Testis (tissue), 3 donors: ENCODE measurements around the gene ST8SIA5. TPM values are rescaled to one million over a fixed set of nuclear protein-coding genes. Genes with fewer than 3 reads are reported as not detected.

ENCODE experiments used
- DNase-seq: peaks from one replicate; pipeline ENCODE4 v3.0.0-alpha.2; 2019
- H3K27ac ChIP-seq, 2 donors: fragments of 200-600 bp; sonication (generic); one replicate each; pipeline ENCODE4 v1.5.1; 2019
- H3K27me3 ChIP-seq: fragments of 200-600 bp; sonication (generic); one replicate; pipeline ENCODE4 v1.5.1; 2019
- H3K36me3 ChIP-seq: fragments of 200-600 bp; sonication (generic); one replicate; pipeline ENCODE4 v1.5.1; 2017; ENCODE audit warnings: low read depth; ENCODE audit errors: missing control alignments
- H3K4me1 ChIP-seq: fragments of 200-600 bp; sonication (generic); one replicate; pipeline ENCODE4 v1.5.1; 2019
- H3K4me3 ChIP-seq, 2 donors: fragments of 200-600 bp; sonication (generic); one replicate each; pipeline ENCODE4 v1.5.1; 2017 to 2019
- H3K9me3 ChIP-seq: fragments of 200-600 bp; sonication (generic); one replicate; pipeline ENCODE4 v1.5.1; 2017
- POLR2A ChIP-seq: fragments of 450-650 bp; IDR thresholded peaks from one replicate; pipeline ENCODE4 v1.6.1; 2017; ENCODE audit warnings: antibody characterized with exemption, mild to moderate bottlenecking, moderate library complexity
- WGBS, 2 donors: methylation state at CpG; one replicate each; pipeline ENCODE4 v1.1.5; 2018; 5-methylcytosine and 5-hydroxymethylcytosine counted together
- intact Hi-C: fragments of 100-400 bp; cut with DNase I; formaldehyde crosslinking; loops from one replicate; pipeline ENCODE4 v1.15.1; 2023; ENCODE audit warnings: low total_unique reads
- polyA plus RNA-seq: library from polyadenylated mRNA; stranded (reverse); fragments of 350-450 nt; fragmentation: Illumina TruSeq; extraction: RNeasy Lipid Tissue Mini Kit (QIAGEN cat#74804); gene quantifications from one replicate; pipeline ENCODE4 v1.2.3, GENCODE V29; 2014; ENCODE audit warnings: low read depth, low replicate concordance; ENCODE audit not compliant: insufficient read depth
- total RNA-seq, 2 donors: library from RNA; depleted of rRNA; stranded (reverse); fragments of >200 nt; gene quantifications; one replicate each; pipeline ENCODE4 v1.2.3, GENCODE V29; 2016
- TF ChIP-seq, protein P1 (sequence below), 3 experiments: fragments of 450-650 bp in 2 of 3; fragments of 200-600 bp in 1 of 3; sonication (generic) in 1 of 3; IDR thresholded peaks; one replicate each; pipeline ENCODE4 v1.5.1; 2016 to 2019; ENCODE audit warnings: antibody characterized with exemption in 3 of 3, mild to moderate bottlenecking in 2 of 3, moderate library complexity in 1 of 3

ST8SIA5 gene
- total and polyA plus RNA-seq, 3 donors from 2014 or later, result 1.3 to 2.1 (median 1.6) TPM

DNA sequence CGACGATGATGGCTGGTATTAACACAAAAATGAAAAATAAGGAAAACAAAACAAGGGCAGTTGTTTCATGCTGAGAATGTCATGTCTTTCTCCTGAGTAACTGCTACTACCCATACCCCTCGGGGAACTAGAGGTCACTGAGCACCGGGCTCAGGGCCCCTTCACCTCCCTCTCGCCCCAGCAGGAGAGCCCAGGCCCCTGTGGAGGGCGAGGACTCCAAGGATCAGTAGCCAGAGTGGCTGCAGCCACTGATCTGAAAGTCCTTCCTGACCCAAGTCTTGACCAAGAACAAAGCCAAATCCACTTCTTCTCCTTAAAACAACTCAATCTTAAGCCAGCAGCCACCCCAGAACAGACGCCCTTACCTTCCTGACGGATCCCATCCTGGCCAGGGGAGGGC, 25.5 kb downstream of the ST8SIA5 start:
- Histone ChIP-seq H3K27ac (no peak overlapping the region), H3K4me3 (no peak overlapping the region), H3K27me3 (no peaks in the 10 kb centered on the region), H3K4me1 (no peaks in the 10 kb centered on the region), H3K9me3 (no peaks in the 10 kb centered on the region), H3K36me3 (no peaks in the 10 kb centered on the region)
- DNase-seq, result no peak
- intact Hi-C loops, result no loop called here
- TF ChIP-seq, protein P1, sequence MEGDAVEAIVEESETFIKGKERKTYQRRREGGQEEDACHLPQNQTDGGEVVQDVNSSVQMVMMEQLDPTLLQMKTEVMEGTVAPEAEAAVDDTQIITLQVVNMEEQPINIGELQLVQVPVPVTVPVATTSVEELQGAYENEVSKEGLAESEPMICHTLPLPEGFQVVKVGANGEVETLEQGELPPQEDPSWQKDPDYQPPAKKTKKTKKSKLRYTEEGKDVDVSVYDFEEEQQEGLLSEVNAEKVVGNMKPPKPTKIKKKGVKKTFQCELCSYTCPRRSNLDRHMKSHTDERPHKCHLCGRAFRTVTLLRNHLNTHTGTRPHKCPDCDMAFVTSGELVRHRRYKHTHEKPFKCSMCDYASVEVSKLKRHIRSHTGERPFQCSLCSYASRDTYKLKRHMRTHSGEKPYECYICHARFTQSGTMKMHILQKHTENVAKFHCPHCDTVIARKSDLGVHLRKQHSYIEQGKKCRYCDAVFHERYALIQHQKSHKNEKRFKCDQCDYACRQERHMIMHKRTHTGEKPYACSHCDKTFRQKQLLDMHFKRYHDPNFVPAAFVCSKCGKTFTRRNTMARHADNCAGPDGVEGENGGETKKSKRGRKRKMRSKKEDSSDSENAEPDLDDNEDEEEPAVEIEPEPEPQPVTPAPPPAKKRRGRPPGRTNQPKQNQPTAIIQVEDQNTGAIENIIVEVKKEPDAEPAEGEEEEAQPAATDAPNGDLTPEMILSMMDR (IDR thresholded peaks at IDR 0.05), result no peak
- TF ChIP-seq POLR2A, result no peak
- 90 to 94% methylated on average over 8 of the region's 8 CpGs for WGBS, 2 donors

DNA sequence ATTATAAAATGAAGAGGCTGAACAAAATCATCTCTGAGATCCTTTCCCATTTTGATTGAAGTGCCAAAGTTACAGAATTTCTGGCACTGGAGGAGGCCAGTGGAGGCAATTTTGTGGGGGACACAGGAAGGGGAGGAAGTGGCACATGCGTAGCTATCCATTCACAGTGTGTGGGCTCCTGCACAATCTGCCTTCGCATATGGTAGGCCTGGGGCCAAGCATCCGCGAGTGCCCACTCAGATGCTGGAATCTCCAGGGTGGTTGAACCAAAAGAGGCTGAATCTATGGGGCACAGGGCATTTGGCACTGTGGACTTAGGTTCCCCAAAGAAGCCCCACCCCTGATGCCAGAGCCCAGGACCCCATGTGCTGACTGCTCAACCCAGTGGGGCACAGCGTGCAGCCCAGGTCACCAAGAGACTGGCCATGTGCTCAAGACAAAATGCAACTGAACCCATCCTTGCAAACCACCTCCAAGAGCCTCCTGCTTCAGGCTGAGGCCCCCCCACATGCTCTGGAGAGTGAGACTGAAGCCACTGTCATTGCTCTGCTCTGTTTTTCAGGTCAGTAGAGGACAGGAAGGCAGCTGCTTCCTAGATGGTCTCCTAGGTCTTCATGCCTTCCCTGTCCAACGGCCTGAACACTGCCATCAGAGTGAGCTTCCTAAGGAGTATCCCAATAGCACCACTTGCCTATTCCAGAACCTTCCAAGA, 28.5 kb downstream of the ST8SIA5 start:
- intact Hi-C loops, result no loop called here
- H3K27ac ChIP-seq, result no peak overlapping the region
- no peaks in the 10 kb centered on the region for H3K27me3 ChIP-seq
- no peaks in the 10 kb centered on the region for H3K9me3 ChIP-seq
- 90 to 94% methylated on average over 5 to 6 of the region's 6 CpGs for WGBS, 2 donors
- DNase-seq, result no peak
- no peaks in the 10 kb centered on the region for H3K4me1 ChIP-seq
- TF ChIP-seq POLR2A, result no peak
- TF ChIP-seq, protein P1 (IDR thresholded peaks at IDR 0.05), result no peak
- H3K36me3 ChIP-seq, result no peaks in the 10 kb centered on the region
- no peak overlapping the region for H3K4me3 ChIP-seq

DNA sequence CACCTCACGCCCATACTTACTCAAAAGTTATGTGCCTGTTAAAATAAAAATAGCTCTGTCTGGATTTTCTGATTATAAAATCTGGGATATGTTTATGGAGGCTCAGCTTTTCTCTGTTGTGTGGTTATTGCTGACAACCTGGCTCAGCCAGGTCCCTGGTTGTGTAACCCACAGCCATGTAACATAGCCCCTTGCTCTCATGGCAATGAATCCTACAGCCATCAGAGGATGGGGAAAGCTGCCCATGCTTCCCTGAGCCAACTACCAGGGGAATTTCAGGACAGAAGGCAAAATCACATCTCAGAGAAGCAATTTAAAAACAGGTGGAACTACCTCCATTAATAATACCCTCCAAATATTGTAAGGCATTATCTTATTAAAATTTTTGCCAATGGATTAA, 29.7 kb downstream of the ST8SIA5 start:
- Histone ChIP-seq H3K27ac (no peak overlapping the region), H3K4me3 (no peak overlapping the region), H3K36me3 (no peaks in the 10 kb centered on the region), H3K4me1 (no peaks in the 10 kb centered on the region), H3K27me3 (no peaks in the 10 kb centered on the region), H3K9me3 (no peaks in the 10 kb centered on the region)
- intact Hi-C loops, result no loop called here
- no peak for TF ChIP-seq POLR2A
- TF ChIP-seq, protein P1 (IDR thresholded peaks at IDR 0.05), result no peak
- WGBS, 2 donors, result 85 to 95% methylated on average over 1 of the region's 1 CpG
- DNase-seq, result no peak

DNA sequence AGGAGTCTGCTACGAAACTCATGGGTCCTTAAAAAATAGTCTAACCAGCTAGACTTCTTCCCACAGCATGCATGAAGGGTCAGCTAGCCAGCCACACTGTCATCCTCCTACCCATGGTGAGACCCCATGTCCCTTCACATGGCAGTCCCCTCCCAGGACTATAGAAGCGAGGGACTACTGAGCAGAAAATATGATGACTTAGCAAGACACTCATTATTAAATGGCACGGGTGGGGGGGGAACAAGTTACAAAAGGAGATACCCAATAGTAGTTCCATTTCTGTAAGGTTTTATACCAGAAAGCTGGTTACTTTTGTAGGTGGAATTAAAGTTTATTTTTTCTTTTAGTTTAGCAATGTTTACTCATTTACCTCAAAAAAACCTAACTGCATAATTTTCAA, 31.5 kb downstream of the ST8SIA5 start:
- H3K4me3 ChIP-seq, result no peak overlapping the region
- WGBS, 2 donors, result 88 to 92% methylated on average over 3 of the region's 3 CpGs
- intact Hi-C loops, result no loop called here
- H3K9me3 ChIP-seq, result no peaks in the 10 kb centered on the region
- H3K36me3 ChIP-seq, result no peaks in the 10 kb centered on the region
- no peak overlapping the region for H3K27ac ChIP-seq
- no peak for DNase-seq
- TF ChIP-seq, protein P1 (IDR thresholded peaks at IDR 0.05), result no peak
- H3K27me3 ChIP-seq, result no peaks in the 10 kb centered on the region
- no peaks in the 10 kb centered on the region for H3K4me1 ChIP-seq

DNA sequence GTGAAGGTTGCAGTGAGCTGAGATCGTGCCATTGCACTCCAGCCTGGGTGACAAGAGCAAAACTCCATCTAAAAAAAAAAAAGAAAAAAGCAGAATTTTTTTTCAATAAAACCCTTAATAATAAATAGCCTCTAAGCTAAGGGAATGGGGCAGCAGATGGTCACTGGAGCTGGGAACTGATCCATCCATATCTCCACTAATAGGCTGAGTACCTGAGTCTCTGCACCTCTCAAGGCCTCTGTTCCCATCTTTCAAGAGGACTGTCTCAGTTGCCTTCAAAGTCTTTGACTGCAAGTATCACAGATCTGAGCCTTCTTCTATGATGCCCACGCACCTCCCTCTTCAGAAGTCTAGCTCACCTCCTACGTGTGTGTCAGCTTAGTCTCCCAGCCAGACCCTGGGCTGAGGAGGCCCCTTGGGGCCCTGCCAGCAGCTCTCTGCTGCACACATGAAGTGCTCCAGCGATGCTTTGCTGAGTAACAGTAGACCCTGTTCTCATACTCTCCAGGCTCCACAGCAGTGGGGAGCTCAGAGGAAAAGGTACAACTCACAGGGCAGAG, 32.9 kb downstream of the ST8SIA5 start:
- H3K27ac ChIP-seq, result no peak overlapping the region
- no peaks in the 10 kb centered on the region for H3K27me3 ChIP-seq
- H3K36me3 ChIP-seq, result no peaks in the 10 kb centered on the region
- WGBS, 2 donors, result 78 to 80% methylated on average over 3 to 4 of the region's 4 CpGs
- H3K9me3 ChIP-seq, result no peaks in the 10 kb centered on the region
- H3K4me3 ChIP-seq, result no peak overlapping the region
- intact Hi-C loops, result no loop called here
- TF ChIP-seq POLR2A, result no peak
- TF ChIP-seq, protein P1 (IDR thresholded peaks at IDR 0.05), result no peak
- H3K4me1 ChIP-seq, result peaks cover 2% of the 10 kb centered on the region
- no peak for DNase-seq
